Activated naive CD8-positive, alpha-beta T cell treated with anti-CD3 and anti-CD28 coated beads, Interleukin-2, amount 10 ng/mL, durations not matched to agents 7 days and 5 days (primary cell): ENCODE data around the gene SKIL. TPM values are rescaled to one million over a fixed set of nuclear protein-coding genes. Genes with fewer than 3 reads are reported as not detected.
"Not testable (repeated sequence)": the region's sequence is repeated elsewhere in the genome, so short reads cannot be mapped to it uniquely, and the experiment has no call there.

Source experiments
- ATAC-seq: fragments of 150-1000 bp; cut with Tn5 transposase; one replicate; pipeline ENCODE4 v1.10.0; 2021; ENCODE audit warnings: low read depth, moderate library complexity
- POLR2A ChIA-PET: fragments of 350-600 bp; sonication (Branson Sonifier 250); formaldehyde crosslinking; loops from one replicate; lab custom pipeline; 2021; ENCODE audit warnings: antibody characterized with exemption; lab: Charles Lee
- DNase-seq: peaks from one replicate; pipeline ENCODE4 v3.0.0; 2021
- H3K27ac Mint-ChIP-seq: one replicate; pipeline ENCODE4 v1.8.0; 2022; ENCODE audit warnings: mild to moderate bottlenecking, mixed read lengths
- H3K27me3 Mint-ChIP-seq: one replicate; pipeline ENCODE4 v1.8.0; 2022; ENCODE audit warnings: mild to moderate bottlenecking, moderate library complexity, mixed read lengths
- H3K36me3 Mint-ChIP-seq: one replicate; pipeline ENCODE4 v1.8.0; 2021; ENCODE audit warnings: mild to moderate bottlenecking, mixed read lengths
- H3K4me1 Mint-ChIP-seq: one replicate; pipeline ENCODE4 v1.8.0; 2021; ENCODE audit warnings: mixed read lengths
- H3K4me3 Mint-ChIP-seq: one replicate; pipeline ENCODE4 v1.8.0; 2022; ENCODE audit warnings: mild to moderate bottlenecking, moderate library complexity, mixed read lengths
- H3K9me3 Mint-ChIP-seq: one replicate; pipeline ENCODE4 v1.8.0; 2021; ENCODE audit warnings: mixed read lengths
- total RNA-seq, 2 experiments: library from RNA; stranded (reverse); gene quantifications; one replicate each; pipeline ENCODE4 v1.2.3, GENCODE V29; 2021

Gene SKIL
- total RNA-seq, 2 experiments from 2014 or later, result 27.9 to 32.6 TPM

- POLR2A ChIA-PET, result no interaction called here
- DNase-seq (no peak), ATAC-seq (no peak)
- H3K4me3 Mint-ChIP-seq, result no peak overlapping the region
- H3K27ac Mint-ChIP-seq, result no peak overlapping the region
- H3K27me3 Mint-ChIP-seq, result no peaks in the 10 kb centered on the region
- no peaks in the 10 kb centered on the region for H3K4me1 Mint-ChIP-seq
- H3K36me3 Mint-ChIP-seq, result no peaks in the 10 kb centered on the region
- peaks cover 2% of the 10 kb centered on the region for H3K9me3 Mint-ChIP-seq
Observed at GRCh38 chr3:170331143-170331542, 26.4 kb upstream of the SKIL start.

GRCh38 chr3:170337420-170337819 is 20.1 kb upstream of the SKIL start:
- Mint-ChIP-seq H3K36me3 (no peaks in the 10 kb centered on the region), H3K27me3 (no peaks in the 10 kb centered on the region), H3K4me3 (no peak overlapping the region), H3K4me1 (no peaks in the 10 kb centered on the region), H3K27ac (no peak overlapping the region), H3K9me3 (peaks cover 7% of the 10 kb centered on the region)
- ATAC-seq, result no peak
- POLR2A ChIA-PET, result interaction anchor here (0.6 kb wide), 1 partner anchor 51 kb away, joined by 5 read pairs; no protein-coding TSS in a partner anchor
- DNase-seq, result no peak

GRCh38 chr3:170338690-170339340 is 18.7 kb upstream of the SKIL start:
- DNase-seq (no peak), ATAC-seq (no peak)
- Mint-ChIP-seq H3K27ac (no peak overlapping the region), H3K27me3 (no peaks in the 10 kb centered on the region), H3K9me3 (peaks cover 7% of the 10 kb centered on the region), H3K36me3 (no peaks in the 10 kb centered on the region), H3K4me3 (no peak overlapping the region), H3K4me1 (no peaks in the 10 kb centered on the region)
- POLR2A ChIA-PET, result no interaction called here

- H3K27me3 Mint-ChIP-seq, H3K9me3 Mint-ChIP-seq, DNase-seq, H3K36me3 Mint-ChIP-seq, H3K4me1 Mint-ChIP-seq, POLR2A ChIA-PET, H3K27ac Mint-ChIP-seq, ATAC-seq, H3K4me3 Mint-ChIP-seq: not testable (repeated sequence)
Observed at GRCh38 chr3:170342273-170342672, 15.2 kb upstream of the SKIL start.

GRCh38 chr3:170343859-170344258 is 13.7 kb upstream of the SKIL start:
- H3K36me3 Mint-ChIP-seq, H3K27me3 Mint-ChIP-seq, H3K4me1 Mint-ChIP-seq, H3K9me3 Mint-ChIP-seq, ATAC-seq, H3K27ac Mint-ChIP-seq, DNase-seq, H3K4me3 Mint-ChIP-seq, POLR2A ChIA-PET: not testable (repeated sequence)

GRCh38 chr3:170344971-170345370 is 12.5 kb upstream of the SKIL start:
- H3K4me1 Mint-ChIP-seq, result no peaks in the 10 kb centered on the region
- DNase-seq (no peak), ATAC-seq (no peak)
- POLR2A ChIA-PET, result no interaction called here
- H3K36me3 Mint-ChIP-seq, result no peaks in the 10 kb centered on the region
- H3K27ac Mint-ChIP-seq, result no peak overlapping the region
- H3K27me3 Mint-ChIP-seq, result no peaks in the 10 kb centered on the region
- H3K4me3 Mint-ChIP-seq, result no peak overlapping the region
- H3K9me3 Mint-ChIP-seq, result no peaks in the 10 kb centered on the region

GRCh38 chr3:170346481-170347392 is 10.8 kb upstream of the SKIL start:
- POLR2A ChIA-PET, result no interaction called here
- no peaks in the 10 kb centered on the region for H3K36me3 Mint-ChIP-seq
- peaks cover 3% of the 10 kb centered on the region for H3K4me1 Mint-ChIP-seq
- DNase-seq (no peak), ATAC-seq (no peak)
- no peak overlapping the region for H3K27ac Mint-ChIP-seq
- no peak overlapping the region for H3K4me3 Mint-ChIP-seq
- no peaks in the 10 kb centered on the region for H3K27me3 Mint-ChIP-seq
- H3K9me3 Mint-ChIP-seq, result no peaks in the 10 kb centered on the region

- peaks cover 6% of the 10 kb centered on the region for H3K4me1 Mint-ChIP-seq
- DNase-seq, result no peak
- ATAC-seq, result no peak
- H3K27me3 Mint-ChIP-seq, result peaks cover 6% of the 10 kb centered on the region
- H3K27ac Mint-ChIP-seq, result peak overlapping the region; percentile 11
- POLR2A ChIA-PET, result no interaction called here
- no peak overlapping the region for H3K4me3 Mint-ChIP-seq
- no peaks in the 10 kb centered on the region for H3K36me3 Mint-ChIP-seq
- no peaks in the 10 kb centered on the region for H3K9me3 Mint-ChIP-seq
Observed at GRCh38 chr3:170350515-170351413, 6.8 kb upstream of the SKIL start.

GRCh38 chr3:170352936-170353335 is 4.6 kb upstream of the SKIL start:
- POLR2A ChIA-PET, result no interaction called here
- no peak overlapping the region for H3K4me3 Mint-ChIP-seq
- no peak for DNase-seq
- no peaks in the 10 kb centered on the region for H3K9me3 Mint-ChIP-seq
- no peak for ATAC-seq
- no peak overlapping the region for H3K27ac Mint-ChIP-seq
- H3K27me3 Mint-ChIP-seq, result peaks cover 8% of the 10 kb centered on the region
- H3K4me1 Mint-ChIP-seq, result peaks cover 13% of the 10 kb centered on the region
- peaks cover 1% of the 10 kb centered on the region for H3K36me3 Mint-ChIP-seq

- no peak overlapping the region for H3K4me3 Mint-ChIP-seq
- H3K4me1 Mint-ChIP-seq, result peaks cover 15% of the 10 kb centered on the region
- POLR2A ChIA-PET, result no interaction called here
- no peaks in the 10 kb centered on the region for H3K9me3 Mint-ChIP-seq
- H3K27me3 Mint-ChIP-seq, result peaks cover 8% of the 10 kb centered on the region
- H3K36me3 Mint-ChIP-seq, result peaks cover 1% of the 10 kb centered on the region
- DNase-seq (no peak), ATAC-seq (no peak)
- no peak overlapping the region for H3K27ac Mint-ChIP-seq
Observed at GRCh38 chr3:170353485-170353884, 4.0 kb upstream of the SKIL start.

GRCh38 chr3:170354760-170355159 is 2.8 kb upstream of the SKIL start:
- Mint-ChIP-seq H3K27ac (no peak overlapping the region), H3K4me3 (no peak overlapping the region), H3K27me3 (peaks cover 8% of the 10 kb centered on the region), H3K4me1 (peaks cover 22% of the 10 kb centered on the region), H3K9me3 (no peaks in the 10 kb centered on the region), H3K36me3 (peaks cover 1% of the 10 kb centered on the region)
- no peak for ATAC-seq
- POLR2A ChIA-PET, result no interaction called here
- no peak for DNase-seq

GRCh38 chr3:170355738-170356595 is 1.5 kb upstream of the SKIL start:
- no peaks in the 10 kb centered on the region for H3K9me3 Mint-ChIP-seq
- peak overlapping the region; percentile 59 for H3K4me3 Mint-ChIP-seq
- peaks cover 8% of the 10 kb centered on the region for H3K27me3 Mint-ChIP-seq
- POLR2A ChIA-PET, result interaction anchor here (0.6 to 2.4 kb wide), 8 partner anchors 13 to 728 kb away, joined by 3 to 12 read pairs (median 4); partner anchors contain the start of genes PHC3 and PRKCI
- DNase-seq (no peak), ATAC-seq (no peak)
- H3K27ac Mint-ChIP-seq, result peak overlapping the region; percentile 67
- peaks cover 6% of the 10 kb centered on the region for H3K36me3 Mint-ChIP-seq
- peaks cover 25% of the 10 kb centered on the region for H3K4me1 Mint-ChIP-seq
